ENCODE data around the gene OBSCN.

GRCh38 chr1:228299901-228300300 is 92.1 kb downstream of the OBSCN start:
- TF ChIP-seq CTCF (conservative IDR thresholded peaks at IDR 0.05; ENCODE audit: low read length) (no peak), EZH2phosphoT487 (IDR thresholded peaks at IDR 0.05; ENCODE audit: borderline replicate concordance, low read depth, low read length) (no peak)

Data from OCI-LY7 (cell line).